ENCODE data around the gene ARHGAP5.
A peak's percentile ranks its signal among the peaks of the same experiment; 100 is the strongest.
"Not testable (repeated sequence)": the region's sequence is repeated elsewhere in the genome, so short reads cannot be mapped to it uniquely, and the experiment has no call there.

ARHGAP5 gene

GRCh38 chr14:32121948-32122347, 44.8 kb downstream of the ARHGAP5 start:
- peak; percentile 27 for DNase-seq (ENCODE audit: low read depth)
- TF ChIP-seq, protein P1, sequence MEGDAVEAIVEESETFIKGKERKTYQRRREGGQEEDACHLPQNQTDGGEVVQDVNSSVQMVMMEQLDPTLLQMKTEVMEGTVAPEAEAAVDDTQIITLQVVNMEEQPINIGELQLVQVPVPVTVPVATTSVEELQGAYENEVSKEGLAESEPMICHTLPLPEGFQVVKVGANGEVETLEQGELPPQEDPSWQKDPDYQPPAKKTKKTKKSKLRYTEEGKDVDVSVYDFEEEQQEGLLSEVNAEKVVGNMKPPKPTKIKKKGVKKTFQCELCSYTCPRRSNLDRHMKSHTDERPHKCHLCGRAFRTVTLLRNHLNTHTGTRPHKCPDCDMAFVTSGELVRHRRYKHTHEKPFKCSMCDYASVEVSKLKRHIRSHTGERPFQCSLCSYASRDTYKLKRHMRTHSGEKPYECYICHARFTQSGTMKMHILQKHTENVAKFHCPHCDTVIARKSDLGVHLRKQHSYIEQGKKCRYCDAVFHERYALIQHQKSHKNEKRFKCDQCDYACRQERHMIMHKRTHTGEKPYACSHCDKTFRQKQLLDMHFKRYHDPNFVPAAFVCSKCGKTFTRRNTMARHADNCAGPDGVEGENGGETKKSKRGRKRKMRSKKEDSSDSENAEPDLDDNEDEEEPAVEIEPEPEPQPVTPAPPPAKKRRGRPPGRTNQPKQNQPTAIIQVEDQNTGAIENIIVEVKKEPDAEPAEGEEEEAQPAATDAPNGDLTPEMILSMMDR (IDR thresholded peaks at IDR 0.05; ENCODE audit: control insufficient read depth, insufficient read depth, low read depth, low read length, missing control alignments) = no peak
- no peak overlapping the region for H3K4me3 ChIP-seq (ENCODE audit: control insufficient read depth, low read depth, low read length)

- not testable (repeated sequence) for H3K4me3 ChIP-seq (ENCODE audit: control insufficient read depth, low read depth, low read length); DNase-seq (ENCODE audit: low read depth)
Measured at GRCh38 chr14:32126899-32127730, 50.0 kb downstream of the ARHGAP5 start.

- not testable (repeated sequence) for H3K4me3 ChIP-seq (ENCODE audit: control insufficient read depth, low read depth, low read length); DNase-seq (ENCODE audit: low read depth)
Measured at GRCh38 chr14:32127731-32128654, 50.9 kb downstream of the ARHGAP5 start.

DNA sequence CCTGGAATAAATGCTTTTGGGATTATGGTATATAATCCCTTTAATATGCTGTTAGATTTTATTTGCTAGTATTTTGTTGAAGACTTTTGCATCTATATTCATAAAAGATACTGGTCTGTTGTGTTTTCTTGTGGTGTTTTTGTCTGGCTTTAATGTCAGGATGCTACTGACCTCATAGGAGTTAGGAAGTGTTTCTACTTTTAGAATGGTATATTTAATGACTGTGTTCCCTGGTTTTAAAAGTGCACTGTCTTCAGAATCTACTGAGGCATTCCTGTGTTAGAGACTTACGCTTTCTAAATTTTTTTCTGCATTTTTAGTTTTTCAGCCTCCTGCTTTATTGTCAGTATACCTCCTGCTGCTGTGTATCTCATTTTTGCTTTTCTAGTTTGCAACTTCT, 51.6 kb downstream of the ARHGAP5 start:
- TF ChIP-seq, protein P1 (IDR thresholded peaks at IDR 0.05; ENCODE audit: control insufficient read depth, insufficient read depth, low read depth, low read length, missing control alignments) = no peak
- H3K4me3 ChIP-seq (ENCODE audit: control insufficient read depth, low read depth, low read length) = no peak overlapping the region
- DNase-seq (ENCODE audit: low read depth) = no peak

GRCh38 chr14:32129124-32129523, 52.0 kb downstream of the ARHGAP5 start:
- no peak overlapping the region for H3K4me3 ChIP-seq (ENCODE audit: control insufficient read depth, low read depth, low read length)
- no peak for DNase-seq (ENCODE audit: low read depth)
- TF ChIP-seq, protein P1 (IDR thresholded peaks at IDR 0.05; ENCODE audit: control insufficient read depth, insufficient read depth, low read depth, low read length, missing control alignments) = no peak

GRCh38 chr14:32131689-32132088, 54.6 kb downstream of the ARHGAP5 start:
- not testable (repeated sequence) for DNase-seq (ENCODE audit: low read depth); H3K4me3 ChIP-seq (ENCODE audit: control insufficient read depth, low read depth, low read length)

DNA sequence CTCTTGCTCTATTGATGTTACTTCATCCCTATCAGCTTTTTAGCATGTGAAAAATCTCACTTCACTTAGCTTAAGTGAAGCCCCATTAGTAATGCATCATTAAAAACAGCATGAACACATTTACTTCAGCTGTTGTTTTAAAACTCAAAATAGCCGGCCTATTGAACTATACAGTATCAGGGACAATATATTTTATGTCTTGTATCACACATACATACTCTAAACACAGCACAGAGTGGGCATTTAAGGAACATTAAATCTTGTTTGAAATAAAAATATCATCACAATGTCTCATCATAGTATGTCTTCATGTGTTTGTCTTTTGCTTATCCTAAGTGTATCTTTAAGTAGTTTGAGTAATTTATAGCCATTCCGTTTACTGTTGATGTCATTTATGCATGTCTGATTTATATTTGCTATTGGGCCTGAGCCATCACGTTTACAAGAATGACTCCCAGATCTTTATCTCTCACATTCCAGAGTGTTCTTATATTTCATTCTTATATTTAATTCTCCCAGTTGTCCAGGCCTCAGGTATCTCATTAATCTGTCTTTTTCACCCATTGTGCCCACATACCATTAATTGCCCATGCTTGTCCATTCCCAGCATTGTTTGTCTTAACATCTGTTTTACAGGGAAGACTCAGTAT, 57.5 kb downstream of the ARHGAP5 start:
- H3K4me3 ChIP-seq (ENCODE audit: control insufficient read depth, low read depth, low read length) = no peak overlapping the region
- TF ChIP-seq, protein P1 (IDR thresholded peaks at IDR 0.05; ENCODE audit: control insufficient read depth, insufficient read depth, low read depth, low read length, missing control alignments) = no peak
- peak; percentile 28 for DNase-seq (ENCODE audit: low read depth)

Data from AG09309 (cell line).